WTC11 (cell line): ENCODE results near the gene COPS6.

Experiments
- CREB1 ChIP-seq: sonication (generic); formaldehyde crosslinking; IDR thresholded peaks from 2 replicates; pipeline ENCODE4 v1.8.0; 2023; ENCODE audit warnings: mild to moderate bottlenecking, missing genetic modification reagents
- MXD4 ChIP-seq: fragments of 250-450 bp; sonication (Bioruptor Pico); IDR thresholded peaks from 2 replicates; pipeline ENCODE4 v1.8.0; 2021; ENCODE audit warnings: mild to moderate bottlenecking, moderate library complexity, borderline replicate concordance
- NR3C1 ChIP-seq: sonication (generic); formaldehyde crosslinking; conservative IDR thresholded peaks from 2 replicates; pipeline ENCODE4 v1.8.1; 2023; ENCODE audit warnings: low read depth, mild to moderate bottlenecking, missing genetic modification reagents
- RORB ChIP-seq: fragments of 250-450 bp; sonication (Bioruptor Pico); IDR thresholded peaks from 2 replicates; pipeline ENCODE4 v1.9.0; 2021; ENCODE audit warnings: mild to moderate bottlenecking
- SOX15 ChIP-seq: fragments of 250-450 bp; sonication (Bioruptor Pico); IDR thresholded peaks from 2 replicates; pipeline ENCODE4 v1.9.0; 2021; ENCODE audit warnings: mild to moderate bottlenecking
- ZNF396 ChIP-seq: fragments of 250-450 bp; sonication (Bioruptor Pico); IDR thresholded peaks from 2 replicates; pipeline ENCODE4 v1.8.0; 2021; ENCODE audit warnings: mild to moderate bottlenecking, moderate library complexity, borderline replicate concordance
- TF ChIP-seq, protein P1 (sequence below): fragments of 200-600 bp; IDR thresholded peaks from 2 replicates; pipeline ENCODE4 v1.8.0; 2022; ENCODE audit warnings: antibody characterized with exemption
- TF ChIP-seq, protein P2 (sequence below): sonication (generic); formaldehyde crosslinking; IDR thresholded peaks from 2 replicates; pipeline ENCODE4 v1.8.1; 2022; ENCODE audit warnings: low read depth, mild to moderate bottlenecking, moderate library complexity, missing genetic modification reagents, borderline replicate concordance
- TF ChIP-seq, protein P3 (sequence below): sonication (generic); formaldehyde crosslinking; IDR thresholded peaks from 2 replicates; pipeline ENCODE4 v1.8.0; 2022; ENCODE audit warnings: mild to moderate bottlenecking, missing genetic modification reagents
- TF ChIP-seq, protein P4 (sequence below): sonication (generic); formaldehyde crosslinking; IDR thresholded peaks from 2 replicates; pipeline ENCODE4 v1.8.0; 2022; ENCODE audit warnings: mild to moderate bottlenecking, missing genetic modification reagents
- TF ChIP-seq, protein P5 (sequence below): sonication (generic); formaldehyde crosslinking; IDR thresholded peaks from 2 replicates; pipeline ENCODE4 v1.8.1; 2023; ENCODE audit warnings: mild to moderate bottlenecking, missing genetic modification reagents, moderate library complexity

DNA sequence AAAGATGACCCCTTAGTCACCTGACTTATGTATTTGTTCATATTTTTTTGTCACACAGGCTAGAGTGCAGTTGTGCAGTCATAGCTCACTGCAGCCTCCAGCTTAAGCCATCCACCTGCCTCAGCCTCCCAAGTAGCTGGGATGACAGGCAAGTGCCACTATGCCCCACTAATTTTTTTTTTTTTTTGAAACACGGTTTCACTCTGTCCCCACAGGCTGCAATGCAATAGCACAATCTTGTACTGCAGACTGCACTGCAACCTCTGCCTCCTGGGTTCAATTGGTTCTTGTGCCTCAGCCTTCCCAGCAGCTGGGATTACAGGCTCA is 39.8 kb downstream of the COPS6 start:
- TF ChIP-seq, protein P1, sequence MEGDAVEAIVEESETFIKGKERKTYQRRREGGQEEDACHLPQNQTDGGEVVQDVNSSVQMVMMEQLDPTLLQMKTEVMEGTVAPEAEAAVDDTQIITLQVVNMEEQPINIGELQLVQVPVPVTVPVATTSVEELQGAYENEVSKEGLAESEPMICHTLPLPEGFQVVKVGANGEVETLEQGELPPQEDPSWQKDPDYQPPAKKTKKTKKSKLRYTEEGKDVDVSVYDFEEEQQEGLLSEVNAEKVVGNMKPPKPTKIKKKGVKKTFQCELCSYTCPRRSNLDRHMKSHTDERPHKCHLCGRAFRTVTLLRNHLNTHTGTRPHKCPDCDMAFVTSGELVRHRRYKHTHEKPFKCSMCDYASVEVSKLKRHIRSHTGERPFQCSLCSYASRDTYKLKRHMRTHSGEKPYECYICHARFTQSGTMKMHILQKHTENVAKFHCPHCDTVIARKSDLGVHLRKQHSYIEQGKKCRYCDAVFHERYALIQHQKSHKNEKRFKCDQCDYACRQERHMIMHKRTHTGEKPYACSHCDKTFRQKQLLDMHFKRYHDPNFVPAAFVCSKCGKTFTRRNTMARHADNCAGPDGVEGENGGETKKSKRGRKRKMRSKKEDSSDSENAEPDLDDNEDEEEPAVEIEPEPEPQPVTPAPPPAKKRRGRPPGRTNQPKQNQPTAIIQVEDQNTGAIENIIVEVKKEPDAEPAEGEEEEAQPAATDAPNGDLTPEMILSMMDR = no peak
- TF ChIP-seq, protein P2, sequence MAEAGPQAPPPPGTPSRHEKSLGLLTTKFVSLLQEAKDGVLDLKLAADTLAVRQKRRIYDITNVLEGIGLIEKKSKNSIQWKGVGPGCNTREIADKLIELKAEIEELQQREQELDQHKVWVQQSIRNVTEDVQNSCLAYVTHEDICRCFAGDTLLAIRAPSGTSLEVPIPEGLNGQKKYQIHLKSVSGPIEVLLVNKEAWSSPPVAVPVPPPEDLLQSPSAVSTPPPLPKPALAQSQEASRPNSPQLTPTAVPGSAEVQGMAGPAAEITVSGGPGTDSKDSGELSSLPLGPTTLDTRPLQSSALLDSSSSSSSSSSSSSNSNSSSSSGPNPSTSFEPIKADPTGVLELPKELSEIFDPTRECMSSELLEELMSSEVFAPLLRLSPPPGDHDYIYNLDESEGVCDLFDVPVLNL (CRISPR knock-in tag) = no peak
- TF ChIP-seq MXD4 (no peak), SOX15 (no peak), CREB1 (no peak), RORB (CRISPR knock-in tag) (no peak), ZNF396 (CRISPR knock-in tag) (no peak), NR3C1 (no peak)
- TF ChIP-seq, protein P3, sequence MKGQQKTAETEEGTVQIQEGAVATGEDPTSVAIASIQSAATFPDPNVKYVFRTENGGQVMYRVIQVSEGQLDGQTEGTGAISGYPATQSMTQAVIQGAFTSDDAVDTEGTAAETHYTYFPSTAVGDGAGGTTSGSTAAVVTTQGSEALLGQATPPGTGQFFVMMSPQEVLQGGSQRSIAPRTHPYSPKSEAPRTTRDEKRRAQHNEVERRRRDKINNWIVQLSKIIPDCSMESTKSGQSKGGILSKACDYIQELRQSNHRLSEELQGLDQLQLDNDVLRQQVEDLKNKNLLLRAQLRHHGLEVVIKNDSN = no peak
- TF ChIP-seq, protein P4, sequence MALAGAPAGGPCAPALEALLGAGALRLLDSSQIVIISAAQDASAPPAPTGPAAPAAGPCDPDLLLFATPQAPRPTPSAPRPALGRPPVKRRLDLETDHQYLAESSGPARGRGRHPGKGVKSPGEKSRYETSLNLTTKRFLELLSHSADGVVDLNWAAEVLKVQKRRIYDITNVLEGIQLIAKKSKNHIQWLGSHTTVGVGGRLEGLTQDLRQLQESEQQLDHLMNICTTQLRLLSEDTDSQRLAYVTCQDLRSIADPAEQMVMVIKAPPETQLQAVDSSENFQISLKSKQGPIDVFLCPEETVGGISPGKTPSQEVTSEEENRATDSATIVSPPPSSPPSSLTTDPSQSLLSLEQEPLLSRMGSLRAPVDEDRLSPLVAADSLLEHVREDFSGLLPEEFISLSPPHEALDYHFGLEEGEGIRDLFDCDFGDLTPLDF = no peak
- TF ChIP-seq, protein P5, sequence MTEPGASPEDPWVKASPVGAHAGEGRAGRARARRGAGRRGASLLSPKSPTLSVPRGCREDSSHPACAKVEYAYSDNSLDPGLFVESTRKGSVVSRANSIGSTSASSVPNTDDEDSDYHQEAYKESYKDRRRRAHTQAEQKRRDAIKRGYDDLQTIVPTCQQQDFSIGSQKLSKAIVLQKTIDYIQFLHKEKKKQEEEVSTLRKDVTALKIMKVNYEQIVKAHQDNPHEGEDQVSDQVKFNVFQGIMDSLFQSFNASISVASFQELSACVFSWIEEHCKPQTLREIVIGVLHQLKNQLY = no peak
